Activated CD4-positive, alpha-beta T cell treated with anti-CD3 and anti-CD28 coated beads, Interleukin-2, amount 50 U/mL, for 1 hour (primary cell): Measurements from ENCODE around the gene MAP3K20.

Experiments
- DNase-seq: peaks from one replicate; pipeline ENCODE4 v3.0.0-alpha.2; 2020

Gene MAP3K20

DNA sequence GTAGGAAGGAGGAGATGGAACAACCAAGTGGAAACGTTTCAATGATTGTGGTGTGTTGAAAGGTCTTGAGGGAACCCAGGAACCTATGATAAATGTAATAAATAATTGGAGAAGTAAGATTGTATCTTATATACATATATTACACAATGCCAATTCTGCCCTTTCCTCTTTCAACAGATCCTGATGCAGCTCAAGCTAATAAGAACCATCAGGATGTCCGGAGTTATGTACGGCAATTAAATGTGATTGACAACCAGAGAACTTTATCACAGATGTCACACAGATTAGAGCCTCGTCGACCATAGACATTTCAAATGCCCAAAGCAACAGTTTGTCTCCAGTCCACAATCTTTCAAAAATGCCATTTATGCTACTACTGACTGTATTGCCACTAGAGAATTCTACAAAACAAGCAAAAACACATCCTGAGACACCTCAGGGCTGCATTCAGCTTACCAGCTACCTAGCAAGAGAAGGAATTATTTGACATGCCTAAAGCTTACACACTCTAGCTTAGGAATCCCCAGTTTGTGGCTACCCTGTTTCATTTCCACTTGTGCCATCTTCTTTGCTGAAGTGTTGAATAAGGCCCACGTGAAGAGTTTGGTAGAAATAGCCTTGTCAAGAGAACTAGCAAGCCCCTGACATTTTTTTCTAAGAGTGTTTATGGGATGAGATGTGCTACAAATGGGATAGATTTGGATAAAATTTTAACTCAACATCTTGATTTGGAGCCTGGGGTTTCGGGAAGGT lies 24.0 kb upstream of the MAP3K20 start:
- DNase-seq = no peak

DNA sequence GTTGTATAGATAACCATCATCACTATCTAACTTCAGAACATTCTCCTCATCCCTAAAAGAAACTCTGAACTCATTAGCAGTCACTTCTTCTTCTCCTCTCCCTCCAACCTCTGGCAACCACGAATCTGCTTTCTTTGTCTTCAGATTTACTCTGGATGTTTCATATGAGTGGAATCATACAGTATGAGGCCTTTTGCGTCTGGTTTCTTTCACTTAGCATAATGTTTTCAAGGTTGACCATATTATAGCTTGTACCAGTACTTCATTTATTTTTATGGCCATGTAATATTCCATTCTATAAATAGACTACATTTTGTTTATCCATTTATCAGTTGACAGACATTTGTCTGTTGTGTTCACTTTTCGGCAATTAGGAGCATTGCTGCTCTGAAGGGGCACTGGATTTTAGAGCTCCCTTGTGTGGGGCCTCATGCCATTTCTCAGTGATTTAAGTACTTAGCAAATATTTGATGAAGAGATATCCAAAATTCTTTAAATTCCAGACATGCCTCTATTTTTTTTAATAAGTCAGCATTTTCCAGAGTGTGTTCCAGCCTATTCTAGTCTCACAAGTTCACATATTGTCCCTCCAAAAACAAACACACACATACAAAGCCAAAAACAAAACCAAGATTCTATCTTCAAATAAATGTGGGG lies 22.5 kb upstream of the MAP3K20 start:
- DNase-seq = no peak

DNA sequence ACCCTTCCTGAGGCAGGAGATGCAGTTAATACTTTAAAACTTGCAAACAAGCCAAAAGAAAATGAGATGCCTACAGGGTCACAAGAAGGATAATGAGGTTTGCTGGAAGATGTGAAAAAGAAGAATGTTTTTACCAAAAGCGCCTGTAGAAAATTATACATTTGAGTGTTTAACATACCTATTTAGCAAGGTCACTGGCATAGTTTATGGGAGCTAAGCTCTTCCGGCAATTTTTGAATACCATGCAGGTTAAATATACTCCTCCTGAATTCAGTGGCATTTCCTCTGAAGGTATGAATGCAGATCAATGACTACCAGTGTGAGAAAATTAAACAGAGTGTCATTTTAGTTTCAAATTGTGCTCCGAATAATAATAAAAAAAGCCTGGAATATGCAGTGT lies 21.2 kb upstream of the MAP3K20 start:
- no peak for DNase-seq

DNA sequence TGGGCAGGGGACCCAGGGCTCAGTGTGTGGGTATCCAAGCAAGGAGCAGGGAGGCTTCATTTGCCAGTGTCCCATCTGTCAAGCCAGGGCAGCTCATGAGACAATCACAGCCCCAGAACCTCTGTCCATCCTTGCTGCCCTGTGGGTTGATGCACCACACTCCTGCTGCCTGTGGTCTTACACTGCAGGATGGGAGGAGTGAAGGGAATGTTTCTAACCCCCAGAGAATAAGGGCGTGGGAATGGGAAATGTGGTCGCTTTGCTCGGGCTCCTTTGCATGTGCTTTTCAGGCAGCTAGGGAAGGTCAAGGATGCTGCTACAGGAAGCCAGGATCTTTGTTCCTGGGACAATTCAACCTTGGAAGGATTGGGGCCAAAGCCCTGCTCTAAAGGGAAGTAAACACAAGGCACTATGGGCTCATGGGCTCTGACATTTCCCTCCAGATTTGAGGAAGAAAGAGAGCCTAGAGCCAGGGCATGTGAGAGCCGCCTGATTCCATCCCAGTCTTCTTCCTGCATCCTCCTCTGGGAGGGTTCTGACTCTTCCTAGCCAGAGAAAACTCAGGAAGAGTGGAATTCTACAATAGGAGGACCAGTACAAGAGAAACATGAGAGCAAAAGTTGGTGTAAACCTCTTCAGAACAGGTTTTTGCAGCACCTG lies 18.8 kb upstream of the MAP3K20 start:
- DNase-seq = no peak

DNA sequence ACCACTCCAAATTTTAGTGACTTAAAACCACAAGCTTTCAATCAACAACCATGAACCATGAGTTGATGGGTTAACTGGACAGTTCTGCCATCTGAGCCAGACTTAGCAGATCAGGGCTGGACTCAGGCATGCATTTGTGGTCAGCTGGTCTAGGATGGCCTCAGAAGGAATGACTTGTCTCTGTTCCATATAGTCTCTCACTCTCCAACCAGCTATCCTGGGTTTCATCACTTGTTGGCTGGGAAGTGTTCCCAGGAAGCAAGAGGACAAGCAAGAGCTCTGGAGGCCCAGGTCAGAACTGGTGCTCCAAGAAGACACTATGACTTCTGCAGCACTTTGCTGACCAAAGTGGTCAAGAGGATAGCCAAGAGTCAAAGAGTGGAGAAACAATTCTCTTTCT lies 17.5 kb upstream of the MAP3K20 start:
- no peak for DNase-seq

DNA sequence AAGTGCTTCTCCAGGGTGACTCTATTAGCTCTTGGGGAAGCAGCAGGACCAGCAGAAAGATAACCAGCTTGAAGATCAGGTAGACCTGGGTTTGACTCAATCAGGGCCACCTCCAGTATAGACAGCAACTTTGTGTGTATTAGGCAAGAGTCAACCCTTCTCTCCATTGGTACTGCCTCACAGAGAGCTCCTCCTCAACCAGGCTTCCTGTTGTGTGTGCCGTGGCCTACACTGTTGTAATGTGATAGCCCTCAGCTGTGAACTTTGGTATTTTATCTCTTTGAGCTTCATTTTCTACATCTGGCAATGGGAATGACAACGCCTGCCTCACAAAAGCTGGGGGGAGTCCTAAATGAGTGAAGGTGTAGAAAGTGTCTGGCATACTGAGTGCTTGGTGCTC lies 17.0 kb upstream of the MAP3K20 start:
- no peak for DNase-seq

DNA sequence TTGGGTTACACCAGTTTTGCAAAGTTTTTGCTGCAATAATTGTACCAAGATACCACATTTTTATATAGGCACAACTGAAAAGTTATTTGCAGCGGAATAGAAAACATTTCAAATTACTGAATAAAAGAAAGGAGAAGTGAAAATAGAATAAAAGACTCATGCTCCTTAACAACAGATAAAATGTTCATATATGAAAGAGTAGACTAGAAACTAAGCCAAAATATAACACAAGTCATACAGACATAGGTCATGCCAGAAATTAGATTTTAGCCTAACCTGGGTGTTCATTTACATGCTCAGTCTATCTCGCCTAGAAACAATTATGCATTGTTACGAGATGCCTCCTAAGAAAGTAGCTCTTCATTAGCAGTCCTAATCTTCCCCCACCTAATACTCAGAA lies 16.4 kb upstream of the MAP3K20 start:
- DNase-seq = no peak

DNA sequence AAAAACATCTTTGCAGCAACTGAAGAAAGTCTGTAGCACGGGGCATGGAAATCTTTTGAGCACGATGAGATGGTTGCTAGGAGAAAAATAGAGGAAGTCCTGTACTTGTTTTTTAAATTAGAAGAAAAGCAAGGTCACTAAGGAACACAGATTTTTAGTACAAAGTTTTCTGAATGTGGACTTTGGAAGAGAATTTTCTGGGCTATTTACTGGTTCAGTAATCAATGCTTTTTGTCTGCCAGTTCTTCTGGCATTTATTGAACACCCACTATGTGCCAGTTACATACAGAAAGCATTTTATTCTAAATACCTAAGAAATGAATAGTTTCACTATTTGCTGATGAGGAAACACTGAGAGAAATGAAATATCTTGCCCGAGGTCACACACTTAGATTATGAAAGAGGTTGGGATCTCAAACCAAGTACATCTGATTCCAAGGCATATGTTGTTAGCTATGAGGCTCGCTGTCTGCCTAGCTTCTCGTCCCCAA lies 15.6 kb upstream of the MAP3K20 start:
- DNase-seq = no peak

DNA sequence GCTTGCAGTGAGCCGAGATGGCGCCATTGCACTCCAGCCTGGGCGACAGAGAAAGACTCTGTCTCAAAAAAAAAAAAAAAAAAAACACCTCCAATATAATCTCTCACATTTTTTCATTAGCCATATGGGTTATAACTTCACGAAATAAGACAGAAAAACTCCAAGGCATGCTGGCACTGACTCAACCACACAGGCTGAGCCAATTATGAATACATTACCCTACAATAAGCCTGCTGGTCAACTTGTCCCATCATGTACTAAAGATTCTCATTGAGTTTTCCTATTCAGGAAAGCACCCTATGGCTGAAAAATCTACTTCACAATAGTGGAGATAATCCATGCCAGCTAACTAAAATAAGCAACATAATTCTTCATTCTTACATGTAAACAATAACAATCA lies 12.8 kb upstream of the MAP3K20 start:
- DNase-seq = no peak

DNA sequence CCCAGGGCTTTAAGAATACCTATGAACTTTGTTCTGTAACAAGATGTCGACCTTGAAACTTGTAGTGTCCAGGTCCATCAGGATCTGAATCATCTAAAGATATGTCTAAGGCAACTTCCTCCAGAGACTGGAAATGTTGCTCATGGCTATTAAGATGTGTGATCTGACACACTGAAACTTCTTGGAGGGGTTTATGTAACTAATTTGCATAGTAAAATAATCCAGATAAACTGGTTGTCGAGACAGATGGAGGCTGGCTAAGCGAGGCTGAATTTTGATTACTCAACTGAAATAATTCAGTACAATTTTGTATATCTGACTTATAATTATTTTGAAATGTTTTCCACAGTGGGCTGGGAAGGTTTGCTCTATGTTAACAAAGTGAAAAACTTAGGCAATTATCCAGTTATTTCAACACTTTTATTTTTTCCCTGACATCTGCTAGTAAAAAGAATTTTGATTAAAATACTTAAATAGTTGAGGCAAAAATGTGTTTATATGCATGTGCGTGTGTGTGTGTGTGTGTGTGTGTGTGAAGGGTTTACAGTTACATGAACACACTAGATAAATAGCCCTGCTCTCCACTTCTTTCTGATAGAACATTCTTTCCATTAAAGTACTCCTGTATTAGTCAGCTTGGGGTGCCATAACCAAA lies 11.4 kb upstream of the MAP3K20 start:
- no peak for DNase-seq

DNA sequence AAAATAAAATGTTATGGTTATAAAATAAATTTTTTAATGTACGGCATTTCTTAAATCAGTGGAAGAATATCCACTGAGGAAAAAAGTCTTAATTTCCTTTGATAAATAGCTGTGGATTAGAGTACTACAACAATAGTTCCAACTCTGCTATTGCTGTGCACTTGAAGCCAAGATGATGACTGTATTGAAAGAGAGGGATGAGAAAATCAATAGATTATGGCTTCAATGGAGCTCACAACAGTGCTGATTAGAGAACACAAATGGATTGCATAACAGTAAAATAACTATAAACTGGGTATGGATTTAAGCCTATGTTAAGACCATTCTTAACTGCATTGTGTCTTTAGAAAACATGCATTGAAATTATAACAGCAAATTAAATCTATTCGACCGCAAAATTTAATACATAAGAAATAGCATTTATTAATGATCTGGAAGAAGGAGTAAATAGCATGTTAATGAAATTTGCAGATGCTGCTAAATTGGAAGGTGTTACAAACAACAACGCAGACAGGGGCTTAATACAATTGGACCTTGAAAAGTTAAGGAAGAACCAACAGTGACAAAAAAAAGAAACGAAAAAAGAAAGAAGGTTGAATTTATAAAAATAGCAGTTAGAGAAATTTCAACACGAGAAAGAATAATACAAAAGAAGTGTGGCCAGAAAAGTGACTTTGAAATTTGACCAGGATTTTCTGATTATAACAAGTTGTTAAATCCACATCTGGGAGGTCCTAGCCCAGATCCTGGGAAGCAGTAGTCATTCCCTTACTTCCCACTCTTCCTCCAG lies 8.6 kb upstream of the MAP3K20 start:
- DNase-seq = no peak

DNA sequence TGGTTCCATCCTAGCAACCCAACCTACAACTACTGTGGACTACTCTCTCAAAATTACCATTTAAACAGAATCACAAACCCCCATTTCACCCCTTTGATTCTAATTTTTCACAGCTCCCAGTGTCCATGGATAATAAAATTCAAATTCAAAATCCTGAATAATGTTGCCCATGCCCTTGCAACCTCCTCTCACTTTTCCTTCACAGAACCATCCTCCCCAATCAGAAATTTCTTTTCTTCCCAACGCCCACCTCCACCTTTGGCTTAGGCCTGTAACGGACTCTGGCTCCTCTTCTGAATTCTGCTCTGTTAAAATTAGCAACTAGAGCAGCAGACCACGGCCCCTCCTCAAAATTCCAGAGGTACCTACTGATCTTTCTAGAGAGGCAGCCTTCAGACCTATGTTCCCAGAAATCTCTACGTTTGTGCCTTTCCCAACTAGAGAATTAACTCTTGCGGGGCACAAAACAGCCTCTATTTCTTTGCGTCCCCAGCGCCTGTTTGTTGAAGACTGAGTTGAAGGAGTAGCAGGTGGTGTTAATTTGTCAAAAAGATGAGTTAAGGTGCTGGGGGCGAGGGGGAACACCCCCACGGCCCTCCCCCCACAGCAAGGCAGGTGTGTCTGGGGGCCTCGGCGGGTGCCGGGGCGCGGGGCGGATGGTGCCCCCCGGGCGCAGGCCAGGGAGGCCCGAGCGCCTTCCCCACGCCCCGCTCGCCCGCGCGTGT lies 428 bp upstream of the MAP3K20 start:
- no peak for DNase-seq

DNA sequence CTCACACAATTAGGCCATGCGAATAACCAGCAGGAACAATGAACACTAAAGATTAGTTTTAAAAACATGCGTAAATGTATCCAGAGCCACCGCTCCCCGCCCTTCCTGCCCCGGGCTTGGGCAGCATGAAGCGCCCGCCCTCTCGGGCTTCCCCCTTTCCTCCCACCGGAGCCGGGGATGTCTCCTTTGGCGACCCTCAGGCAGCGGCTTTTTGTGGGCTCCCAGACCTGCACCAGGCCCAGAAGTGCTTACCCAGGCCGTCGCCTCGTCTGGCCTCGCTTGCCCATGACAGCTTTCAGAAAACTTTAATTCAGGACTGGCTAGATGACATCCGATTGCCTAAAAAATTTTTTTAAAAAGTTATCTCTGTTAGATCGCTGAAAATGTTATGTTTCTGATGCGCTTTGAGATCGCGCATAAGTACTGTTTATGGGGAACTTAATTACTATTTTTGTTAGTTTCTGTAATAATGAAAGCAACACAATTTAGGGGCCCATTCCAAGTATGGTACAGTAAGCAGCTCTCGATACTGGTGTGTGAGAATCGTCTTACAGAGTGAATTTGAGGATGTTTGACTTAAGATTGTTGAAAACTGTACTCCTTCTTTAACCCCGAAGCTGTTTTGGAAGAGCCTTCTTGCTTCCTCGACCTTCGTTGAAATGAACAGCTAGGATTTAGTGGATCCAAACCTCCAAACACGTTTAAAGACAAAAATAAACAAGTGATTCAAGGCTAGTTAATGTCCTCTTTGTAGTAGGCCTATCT lies 1.1 kb downstream of the MAP3K20 start:
- DNase-seq = no peak

DNA sequence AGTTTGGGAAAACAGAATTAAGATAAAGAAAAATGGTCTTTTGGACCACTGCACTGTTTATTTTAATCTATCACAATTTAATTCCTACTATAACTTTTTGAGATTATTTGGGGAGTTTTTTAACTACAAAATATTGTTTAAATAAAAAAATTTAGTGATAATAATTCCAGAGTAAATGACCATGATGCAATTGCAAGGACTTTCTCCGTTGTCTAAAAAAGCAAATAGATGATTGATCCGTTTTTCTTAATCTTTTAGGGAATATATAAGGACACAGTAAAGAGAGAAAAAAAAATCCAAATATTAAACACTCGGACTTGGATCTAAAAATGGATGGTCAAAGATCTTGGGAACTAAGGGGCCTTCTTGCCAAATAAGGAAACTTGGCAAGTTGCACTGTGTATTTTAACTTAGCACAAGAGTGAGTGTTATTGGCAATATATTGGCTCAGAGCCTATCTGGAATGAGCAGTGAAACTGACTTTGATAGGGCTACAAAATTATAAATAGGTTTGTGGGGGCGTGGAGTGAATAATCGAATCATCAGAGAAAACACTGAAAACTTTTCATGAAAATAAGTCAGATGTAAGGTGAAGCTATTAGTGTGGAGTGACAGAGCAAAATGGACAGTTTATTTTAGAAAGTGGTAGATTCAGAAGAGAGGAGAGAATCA lies 2.0 kb downstream of the MAP3K20 start:
- no peak for DNase-seq

DNA sequence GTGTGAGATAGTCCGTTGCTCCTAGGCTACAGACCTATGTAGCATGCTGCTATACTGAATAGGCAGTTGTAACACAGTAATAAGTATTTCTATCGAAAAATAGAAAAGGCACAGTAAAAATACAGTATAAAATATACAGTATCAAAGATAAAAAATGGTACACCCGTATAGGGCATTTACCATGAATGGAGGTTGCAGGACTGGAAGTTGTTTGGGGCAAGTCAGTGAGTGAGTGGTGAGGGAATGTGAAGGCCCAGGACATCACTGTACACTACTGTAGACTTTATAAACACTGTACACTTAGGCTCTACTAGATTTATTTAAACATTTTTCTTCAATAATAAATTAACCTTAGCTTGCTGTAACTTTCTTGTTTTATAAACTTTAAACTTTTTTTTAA lies 3.5 kb downstream of the MAP3K20 start:
- DNase-seq = no peak

DNA sequence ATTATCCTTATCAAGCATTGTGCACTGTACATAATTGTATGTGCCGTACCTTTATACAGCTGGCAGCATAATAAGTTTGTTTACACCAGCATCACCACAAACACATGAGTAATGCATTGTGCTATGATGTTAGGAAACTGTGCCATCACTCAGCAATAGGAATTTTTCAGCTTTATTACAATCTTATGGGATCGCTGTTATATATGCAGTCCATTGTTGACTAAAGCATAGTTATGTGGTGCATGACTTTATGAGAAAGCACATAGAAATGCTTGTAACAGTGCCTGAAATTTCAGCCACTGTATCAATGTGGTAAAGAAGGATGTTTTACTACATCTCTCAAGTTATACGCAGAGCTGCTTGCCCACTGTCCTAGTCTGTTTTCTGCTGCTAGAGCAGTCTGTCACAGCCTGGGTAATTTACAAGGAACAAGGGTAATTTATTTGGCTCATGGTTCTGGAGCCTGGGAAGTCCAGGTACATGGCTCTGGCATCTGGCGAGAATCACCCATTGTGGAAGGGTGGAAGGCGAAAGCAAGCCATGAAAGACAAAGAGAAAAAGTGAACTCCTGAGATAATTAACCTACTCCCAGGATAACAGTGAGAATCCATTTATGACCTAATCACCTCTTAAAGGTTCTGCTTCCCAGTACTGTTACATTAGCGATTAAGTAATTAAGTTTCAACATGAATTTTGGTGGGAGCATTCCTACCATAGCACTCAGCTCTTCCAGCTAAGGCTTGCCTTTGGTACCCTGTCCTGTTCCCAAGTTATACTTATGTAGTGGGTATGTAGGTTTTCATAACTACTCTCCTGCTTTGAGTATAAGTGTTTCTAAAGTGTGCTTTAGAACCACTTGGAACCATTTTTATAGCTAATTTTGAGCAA lies 4.6 kb downstream of the MAP3K20 start:
- no peak for DNase-seq

DNA sequence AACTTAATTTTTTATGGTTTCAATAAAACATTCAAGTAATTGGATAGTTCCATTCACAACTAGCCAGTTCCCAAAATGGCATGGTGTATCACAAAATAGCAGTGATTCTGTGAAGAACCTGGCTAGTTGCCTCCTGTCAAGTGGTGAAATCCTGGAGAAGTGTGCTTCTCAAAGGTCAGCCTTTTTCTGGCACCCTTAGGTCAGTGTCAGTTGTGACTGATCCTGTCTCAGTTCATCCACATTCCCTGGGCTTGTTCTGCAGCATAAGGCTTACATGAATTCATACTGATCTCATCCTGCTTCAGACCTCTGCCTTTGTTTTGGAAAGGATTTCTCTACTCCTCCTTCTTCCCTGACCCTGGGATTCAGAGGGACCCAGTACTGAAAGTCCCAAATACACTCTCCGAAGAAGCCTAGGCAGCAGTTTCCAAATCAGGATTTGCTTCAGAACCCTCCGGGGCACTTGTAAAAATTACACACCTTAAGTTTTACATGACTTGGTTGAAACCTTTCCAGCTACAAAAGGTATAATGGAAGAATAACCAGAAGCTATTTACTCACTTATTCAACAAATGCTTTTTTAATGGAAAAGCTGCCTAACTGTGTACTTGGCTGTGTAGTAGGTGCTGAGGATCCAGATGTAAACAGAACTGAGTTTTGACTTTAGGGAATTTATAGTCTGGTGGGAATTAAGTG lies 11.0 kb downstream of the MAP3K20 start:
- DNase-seq = no peak

DNA sequence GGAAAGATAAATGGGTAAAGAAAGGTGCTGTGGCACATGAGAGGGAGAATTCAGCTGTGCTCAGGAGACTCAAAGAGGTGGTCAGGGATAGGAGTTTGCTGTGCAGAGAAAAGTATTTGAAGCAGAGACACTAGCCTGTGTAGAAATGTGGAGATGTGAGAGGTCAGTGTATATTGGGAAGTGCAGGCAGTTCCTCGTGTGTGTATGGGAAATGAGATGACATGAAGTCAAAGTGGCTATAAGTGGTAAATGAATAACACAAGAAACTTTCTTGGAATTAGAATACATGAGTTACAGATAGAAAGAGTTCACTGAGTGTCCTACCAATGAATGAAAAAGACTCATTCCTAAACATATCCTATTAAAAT lies 11.6 kb downstream of the MAP3K20 start:
- DNase-seq = no peak
